ENCODE data around the gene TTC34.
"Not testable (repeated sequence)": the region's sequence is repeated elsewhere in the genome, so short reads cannot be mapped to it uniquely, and the experiment has no call there.

GRCh38 chr1:2654443-2654948 is 147.0 kb downstream of the TTC34 start:
- TF ChIP-seq POLR2AphosphoS5 (IDR thresholded peaks at IDR 0.05; ENCODE audit: low read depth, low read length); TAF1 (IDR thresholded peaks at IDR 0.05; ENCODE audit: borderline replicate concordance, low read depth, low read length); POLR2A (IDR thresholded peaks at IDR 0.05; ENCODE audit: low read depth, low read length): not testable (repeated sequence)

All from GM12892 (cell line).